GM18499 (cell line): Measurements from ENCODE around the gene CFAP20.
"Not testable (repeated sequence)": the region's sequence is repeated elsewhere in the genome, so short reads cannot be mapped to it uniquely, and the experiment has no call there.

ENCODE experiments used
- ATAC-seq: cut with Tn5 transposase; IDR thresholded peaks from one replicate; pipeline ENCODE4 v1.9.1; 2021; ENCODE audit warnings: moderate number of reproducible peaks; ENCODE audit not compliant: insufficient read depth, unreplicated experiment

CFAP20 gene

GRCh38 chr16:58072134-58072533, 57.0 kb downstream of the CFAP20 start:
- not testable (repeated sequence) for ATAC-seq

GRCh38 chr16:58070585-58070984, 58.6 kb downstream of the CFAP20 start:
- ATAC-seq: no peak
